Measurements from ENCODE around the gene TECTB. TPM values are rescaled to one million over a fixed set of nuclear protein-coding genes. Genes with fewer than 3 reads are reported as not detected.

The TECTB gene
- total RNA-seq, 1 donor from 2014 or later, result not detected

GRCh38 chr10:112279433-112279832, 3.8 kb upstream of the TECTB start:
- peaks cover 2% of the 10 kb centered on the region for H3K27me3 Mint-ChIP-seq (ENCODE audit: low read depth, unreplicated experiment)
- Histone ChIP-seq H3K4me2 (ENCODE audit: low read length) (no peak overlapping the region), H3K9ac (ENCODE audit: low read length) (no peak overlapping the region), H2AFZ (ENCODE audit: low read depth, low read length) (no peak overlapping the region), H3K4me3 (ENCODE audit: insufficient read depth, low read depth, low read length) (no peak overlapping the region), H3K27me3 (ENCODE audit: insufficient read depth, low read length) (no peaks in the 10 kb centered on the region), H3K36me3 (ENCODE audit: insufficient read depth, low read length) (no peaks in the 10 kb centered on the region), H3K9me3 (ENCODE audit: insufficient read depth, low read depth, low read length) (no peaks in the 10 kb centered on the region), H4K20me1 (ENCODE audit: insufficient read depth, low read length) (no peaks in the 10 kb centered on the region), H3K79me2 (ENCODE audit: insufficient read depth, low read length) (no peaks in the 10 kb centered on the region), H3K4me1 (ENCODE audit: insufficient read depth, low read length) (no peaks in the 10 kb centered on the region), H3K27ac (ENCODE audit: low read depth, low read length) (no peak overlapping the region)
- DNase-seq (ENCODE audit: low read depth), result no peak
- FAIRE-seq, result no peak
- peaks cover 19% of the 10 kb centered on the region for H3K4me1 Mint-ChIP-seq (ENCODE audit: low read depth, unreplicated experiment)
- H3K4me3 Mint-ChIP-seq (ENCODE audit: unreplicated experiment), result no peak overlapping the region
- TF ChIP-seq CTCF (IDR thresholded peaks at IDR 0.05; ENCODE audit: insufficient read depth, low read depth, low read length), result no peak
- no peak for TF ChIP-seq EZH2 (IDR thresholded peaks at IDR 0.05; ENCODE audit: insufficient read depth, low read length)
- H3K27ac Mint-ChIP-seq (ENCODE audit: unreplicated experiment), result no peak overlapping the region
- H3K9me3 Mint-ChIP-seq (ENCODE audit: unreplicated experiment), result no peaks in the 10 kb centered on the region
- H3K36me3 Mint-ChIP-seq (ENCODE audit: low read depth, unreplicated experiment), result no peaks in the 10 kb centered on the region

- peak; percentile 47 for FAIRE-seq
- no peaks in the 10 kb centered on the region for H3K36me3 Mint-ChIP-seq (ENCODE audit: low read depth, unreplicated experiment)
Observed at GRCh38 chr10:112280205-112280921, 2.8 kb upstream of the TECTB start.

More at GRCh38 chr10:112280205-112280921, 2.8 kb upstream of the TECTB start:
- H3K4me1 ChIP-seq (ENCODE audit: insufficient read depth, low read length), result no peaks in the 10 kb centered on the region
- H3K27ac ChIP-seq (ENCODE audit: low read depth, low read length), result no peak overlapping the region
- no peak overlapping the region for H3K4me3 ChIP-seq (ENCODE audit: insufficient read depth, low read depth, low read length)
- H3K79me2 ChIP-seq (ENCODE audit: insufficient read depth, low read length), result no peaks in the 10 kb centered on the region
- no peak overlapping the region for H3K9ac ChIP-seq (ENCODE audit: low read length)
- TF ChIP-seq EZH2 (IDR thresholded peaks at IDR 0.05; ENCODE audit: insufficient read depth, low read length) (no peak), CTCF (IDR thresholded peaks at IDR 0.05; ENCODE audit: insufficient read depth, low read depth, low read length) (no peak)
- Mint-ChIP-seq H3K9me3 (ENCODE audit: unreplicated experiment) (no peaks in the 10 kb centered on the region), H3K4me3 (ENCODE audit: unreplicated experiment) (no peak overlapping the region), H3K27ac (ENCODE audit: unreplicated experiment) (no peak overlapping the region), H3K4me1 (ENCODE audit: low read depth, unreplicated experiment) (peaks cover 19% of the 10 kb centered on the region), H3K27me3 (ENCODE audit: low read depth, unreplicated experiment) (peaks cover 11% of the 10 kb centered on the region)
- no peaks in the 10 kb centered on the region for H3K27me3 ChIP-seq (ENCODE audit: insufficient read depth, low read length)
- H4K20me1 ChIP-seq (ENCODE audit: insufficient read depth, low read length), result no peaks in the 10 kb centered on the region
- no peak overlapping the region for H3K4me2 ChIP-seq (ENCODE audit: low read length)
- H2AFZ ChIP-seq (ENCODE audit: low read depth, low read length), result no peak overlapping the region
- no peaks in the 10 kb centered on the region for H3K9me3 ChIP-seq (ENCODE audit: insufficient read depth, low read depth, low read length)
- DNase-seq (ENCODE audit: low read depth), result no peak
- H3K36me3 ChIP-seq (ENCODE audit: insufficient read depth, low read length), result no peaks in the 10 kb centered on the region
